GM12872 (cell line): ENCODE measurements around the gene EPHB6.

ENCODE experiments used
- CTCF ChIP-seq: IDR thresholded peaks from 3 replicates; pipeline ENCODE4 v1.5.1; 2011; ENCODE audit warnings: low read depth, mild to moderate bottlenecking, low read length, moderate library complexity; ENCODE audit not compliant: insufficient read depth

EPHB6 gene

GRCh38 chr7:142916508-142916907, 61.6 kb downstream of the EPHB6 start:
- no peak for TF ChIP-seq CTCF

- TF ChIP-seq CTCF: no peak
These were observed 62.6 kb downstream of the EPHB6 start for GRCh38 chr7:142917447-142917846.

GRCh38 chr7:142918901-142919300, 64.0 kb downstream of the EPHB6 start:
- TF ChIP-seq CTCF: no peak

GRCh38 chr7:142919656-142920055, 64.8 kb downstream of the EPHB6 start:
- TF ChIP-seq CTCF: no peak
